SJSA1 (cell line): ENCODE measurements around the gene ANKRD29. TPM values are rescaled to one million over a fixed set of nuclear protein-coding genes. Genes with fewer than 3 reads are reported as not detected.
A peak's percentile ranks its signal among the peaks of the same experiment; 100 is the strongest.

ENCODE experiments used
- DNase-seq, 2 experiments: peaks; one replicate each; pipeline ENCODE4 v3.0.0-alpha.2; 2015 to 2020; ENCODE audit warnings: low spot score in 2 of 2, low read depth in 1 of 2
- H3K27ac ChIP-seq: fragments of 250-450 bp; sonication (Bioruptor Pico); 2 replicates; pipeline ENCODE4 v1.5.1; 2020; ENCODE audit warnings: mild to moderate bottlenecking, moderate library complexity
- H3K27me3 ChIP-seq: fragments of 250-450 bp; sonication (Bioruptor Pico); replicated peaks from 2 replicates; pipeline ENCODE4 v1.5.1; 2020; ENCODE audit warnings: mild to moderate bottlenecking, moderate library complexity
- H3K36me3 ChIP-seq: fragments of 250-450 bp; sonication (Bioruptor Pico); 2 replicates; pipeline ENCODE4 v1.5.1; 2020; ENCODE audit warnings: mild to moderate bottlenecking
- H3K4me1 ChIP-seq: fragments of 250-450 bp; sonication (Bioruptor Pico); replicated peaks from 2 replicates; pipeline ENCODE4 v1.6.1; 2021; ENCODE audit warnings: mild to moderate bottlenecking
- H3K4me3 ChIP-seq: fragments of 250-450 bp; sonication (Bioruptor Pico); 2 replicates; pipeline ENCODE4 v1.5.1; 2020; ENCODE audit warnings: mild to moderate bottlenecking
- H3K9me3 ChIP-seq: fragments of 250-450 bp; sonication (Bioruptor Pico); replicated peaks from 2 replicates; pipeline ENCODE4 v1.5.1; 2020; ENCODE audit warnings: mild to moderate bottlenecking
- total RNA-seq: library from RNA; depleted of rRNA; stranded (reverse); fragments of >200 nt; shearing (Covaris generic); gene quantifications from 2 replicates; pipeline ENCODE4 v1.2.3, GENCODE V29; 2014; rRNA removed

ANKRD29 gene
- total RNA-seq: 0.34 TPM in 1 of 2 replicates, not detected in the other

DNA sequence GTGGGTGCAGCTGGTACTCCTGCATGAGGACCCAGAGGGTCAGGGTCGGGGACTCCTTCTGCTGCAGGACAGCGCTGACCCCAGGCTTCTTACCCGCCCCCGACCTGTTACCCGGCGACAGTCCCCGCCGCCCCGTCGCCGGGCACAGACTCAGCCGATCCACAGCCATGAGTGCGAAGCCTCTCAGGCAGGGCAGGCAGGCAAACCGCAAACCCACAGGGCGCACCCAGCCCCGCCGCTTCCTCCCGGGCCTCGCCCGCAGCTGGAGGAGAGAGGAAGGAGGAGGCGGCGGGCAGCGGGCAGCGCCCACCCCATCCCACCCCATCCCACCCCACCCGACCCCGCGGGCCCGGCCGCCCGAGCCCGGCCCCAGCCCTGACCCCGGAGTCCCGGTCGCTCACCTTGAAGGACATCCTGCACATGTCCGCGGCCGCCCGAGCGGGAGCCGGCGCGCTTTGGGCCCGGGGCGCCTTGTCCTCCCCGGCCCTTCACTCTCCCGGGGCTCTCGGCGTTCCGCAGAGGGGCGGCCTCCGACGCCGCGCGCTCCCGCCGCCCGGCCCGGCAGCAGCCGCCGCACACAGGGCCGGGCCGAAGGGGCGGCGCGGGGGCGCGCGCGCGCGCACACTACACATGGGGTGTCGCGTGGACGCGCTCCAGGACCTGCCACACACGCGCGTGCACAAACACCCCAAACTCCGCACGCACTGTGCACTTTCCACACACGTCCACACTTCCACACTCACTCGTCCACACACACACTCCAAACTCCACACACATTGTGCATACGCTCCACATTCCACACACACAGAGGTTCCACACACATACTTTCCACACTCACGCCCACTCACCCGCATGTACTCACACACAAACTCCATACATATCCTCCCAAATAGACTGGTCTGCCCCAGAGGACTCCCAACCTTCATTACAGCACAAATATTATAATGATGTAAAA, at the start of gene ANKRD29:
Gene ANKRD29 (minus strand): TSS at position 603 of the 955 bp plus-strand sequence. CDS start 181 bp downstream, at position 422.
- DNase-seq: peak in 1 of 2 experiments; percentile 44
- Histone ChIP-seq H3K4me1 (peaks cover 10% of the 10 kb centered on the region), H3K4me3 (peak within 1 kb of the TSS; percentile 29), H3K27ac (no peak within 1 kb of the TSS), H3K27me3 (peaks cover 68% of the 10 kb centered on the region), H3K9me3 (no peaks in the 10 kb centered on the region), H3K36me3 (no peaks in the 10 kb centered on the region)

DNA sequence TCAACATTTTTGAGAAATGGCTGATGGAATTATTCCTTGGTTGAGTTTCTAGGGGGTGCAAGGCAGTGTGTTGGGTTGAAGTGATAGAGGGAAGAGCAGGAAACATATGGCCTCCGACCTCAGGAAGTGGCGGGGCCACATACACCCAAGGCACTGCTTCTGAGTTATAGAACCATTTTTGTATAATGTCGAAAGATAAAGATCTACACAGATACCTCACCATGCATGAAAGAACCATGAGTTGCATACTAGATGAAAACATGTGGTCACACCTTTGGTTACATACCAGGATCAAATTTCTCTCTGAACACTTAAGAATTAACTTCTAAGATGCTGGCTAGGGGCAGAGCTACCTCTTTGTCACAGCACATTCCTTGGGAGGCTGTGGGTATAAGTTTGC, 49.7 kb upstream of the ANKRD29 start:
- H3K4me3 ChIP-seq: no peak overlapping the region
- H3K4me1 ChIP-seq: peaks cover 11% of the 10 kb centered on the region
- H3K27me3 ChIP-seq: peaks cover 7% of the 10 kb centered on the region; the same call in 1 of the 2 replicates
- H3K27ac ChIP-seq: no peak overlapping the region
- no peaks in the 10 kb centered on the region for H3K36me3 ChIP-seq
- no peaks in the 10 kb centered on the region for H3K9me3 ChIP-seq
- no peak for DNase-seq

DNA sequence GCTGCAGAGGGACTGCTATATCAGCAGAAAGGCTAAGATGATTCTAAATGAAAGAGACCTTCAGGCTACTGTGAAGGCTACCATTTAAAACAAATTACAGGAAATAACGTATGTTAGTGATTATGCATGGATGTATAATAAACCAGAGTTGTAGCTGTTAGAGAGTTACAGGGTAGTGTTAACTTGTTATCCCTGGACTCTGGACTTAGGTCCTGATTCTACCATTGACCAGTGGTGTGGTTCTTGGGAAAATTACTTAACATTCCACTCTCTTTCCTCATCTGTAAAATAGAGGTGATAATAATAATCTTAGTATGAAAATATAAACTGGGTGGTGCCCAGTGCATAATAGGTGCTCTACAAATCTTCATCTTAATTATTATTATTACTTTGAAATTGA, 48.7 kb upstream of the ANKRD29 start:
- H3K27me3 ChIP-seq: peaks cover 7% of the 10 kb centered on the region; the same call in 1 of the 2 replicates
- H3K36me3 ChIP-seq: no peaks in the 10 kb centered on the region
- DNase-seq: no peak
- H3K4me1 ChIP-seq: peaks cover 3% of the 10 kb centered on the region
- no peak overlapping the region for H3K4me3 ChIP-seq
- H3K9me3 ChIP-seq: 0 out of 2 replicates have a peak, but pooled peaks cover 4% of the 10 kb centered on the region
- H3K27ac ChIP-seq: no peak overlapping the region

DNA sequence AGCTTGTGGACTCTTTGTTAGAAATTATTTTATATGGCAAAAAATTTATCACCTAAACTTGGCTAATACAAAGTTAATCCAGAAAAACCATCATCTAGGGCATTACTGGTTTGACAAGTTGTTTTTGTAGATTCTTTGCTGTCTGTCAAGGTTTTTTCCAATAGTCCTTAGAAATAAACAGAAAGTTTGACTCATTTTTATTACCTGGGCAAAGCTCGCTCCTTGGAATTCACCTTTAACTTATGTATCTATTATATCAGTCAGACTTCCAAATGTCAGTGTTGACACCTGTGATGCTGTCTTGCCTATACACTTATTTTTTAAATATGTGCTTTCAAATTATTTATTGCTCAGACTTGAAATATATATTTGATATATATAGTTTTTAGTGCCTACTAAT, 48.2 kb upstream of the ANKRD29 start:
- no peak for DNase-seq
- Histone ChIP-seq H3K4me1 (no peaks in the 10 kb centered on the region), H3K4me3 (no peak overlapping the region), H3K9me3 (0 out of 2 replicates have a peak, but pooled peaks cover 4% of the 10 kb centered on the region), H3K27ac (no peak overlapping the region), H3K36me3 (no peaks in the 10 kb centered on the region), H3K27me3 (peaks cover 7% of the 10 kb centered on the region; the same call in 1 of the 2 replicates)

DNA sequence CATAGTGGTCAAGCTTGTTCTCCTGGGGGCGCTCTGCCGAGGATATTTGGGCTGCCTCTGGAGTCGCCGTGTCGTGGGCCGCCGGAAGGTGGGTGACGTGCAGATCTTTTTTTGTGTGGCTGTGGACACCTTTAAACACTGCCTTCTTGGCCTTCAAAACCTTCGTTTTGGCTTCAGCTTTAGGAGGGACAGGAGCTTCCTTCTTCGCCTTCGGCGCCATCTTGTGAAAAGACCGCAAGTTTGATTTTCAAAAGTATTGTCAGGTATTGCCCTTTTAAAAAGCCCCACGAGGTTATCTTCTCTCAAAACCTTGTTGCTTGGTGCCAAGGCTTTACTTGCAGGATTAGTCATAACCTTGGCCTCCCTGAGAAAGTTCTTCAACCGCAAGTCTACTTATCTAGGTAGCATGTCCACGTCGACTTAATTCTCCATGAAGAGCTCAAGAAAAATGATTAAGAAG, 47.4 kb upstream of the ANKRD29 start:
- no peak for DNase-seq
- no peaks in the 10 kb centered on the region for H3K36me3 ChIP-seq
- H3K27me3 ChIP-seq: peaks cover 7% of the 10 kb centered on the region; the same call in 1 of the 2 replicates

GRCh38 chr18:23706971-23707640, 44.4 kb upstream of the ANKRD29 start:
- Histone ChIP-seq H3K36me3 (no peaks in the 10 kb centered on the region), H3K4me1 (no peaks in the 10 kb centered on the region), H3K9me3 (0 out of 2 replicates have a peak, but pooled peaks cover 4% of the 10 kb centered on the region), H3K27ac (no peak overlapping the region), H3K27me3 (peaks cover 12% of the 10 kb centered on the region; the same call in 1 of the 2 replicates), H3K4me3 (no peak overlapping the region)
- DNase-seq: no peak

More for the DNA sequence above, 47.4 kb upstream of the ANKRD29 start:
- Histone ChIP-seq H3K27ac (no peak overlapping the region), H3K9me3 (0 out of 2 replicates have a peak, but pooled peaks cover 4% of the 10 kb centered on the region), H3K4me3 (no peak overlapping the region), H3K4me1 (no peaks in the 10 kb centered on the region)

DNA sequence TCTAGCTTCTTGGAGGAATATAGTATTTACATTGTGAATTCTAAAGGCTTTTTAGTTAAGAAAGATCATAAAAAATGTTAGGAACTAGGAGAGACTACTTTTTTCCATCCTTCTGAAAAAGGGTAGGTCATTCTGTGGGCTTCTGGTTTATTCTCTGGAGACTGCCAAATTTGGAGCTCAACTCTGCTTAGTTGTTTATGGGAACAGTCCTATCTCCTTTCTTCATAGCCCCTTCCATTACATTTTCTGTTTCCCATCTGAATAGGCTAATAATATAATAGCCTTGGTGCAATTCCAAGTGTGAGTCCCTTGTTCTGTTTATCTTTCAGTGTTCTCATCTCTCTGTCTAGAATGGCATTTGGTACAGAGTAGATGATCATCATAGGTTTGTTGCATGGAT, 42.1 kb upstream of the ANKRD29 start:
- Histone ChIP-seq H3K4me1 (no peaks in the 10 kb centered on the region), H3K27me3 (peaks cover 17% of the 10 kb centered on the region; the same call in 1 of the 2 replicates), H3K4me3 (no peak overlapping the region), H3K36me3 (no peaks in the 10 kb centered on the region), H3K9me3 (0 out of 2 replicates have a peak, but pooled peaks cover 4% of the 10 kb centered on the region), H3K27ac (no peak overlapping the region)
- no peak for DNase-seq

DNA sequence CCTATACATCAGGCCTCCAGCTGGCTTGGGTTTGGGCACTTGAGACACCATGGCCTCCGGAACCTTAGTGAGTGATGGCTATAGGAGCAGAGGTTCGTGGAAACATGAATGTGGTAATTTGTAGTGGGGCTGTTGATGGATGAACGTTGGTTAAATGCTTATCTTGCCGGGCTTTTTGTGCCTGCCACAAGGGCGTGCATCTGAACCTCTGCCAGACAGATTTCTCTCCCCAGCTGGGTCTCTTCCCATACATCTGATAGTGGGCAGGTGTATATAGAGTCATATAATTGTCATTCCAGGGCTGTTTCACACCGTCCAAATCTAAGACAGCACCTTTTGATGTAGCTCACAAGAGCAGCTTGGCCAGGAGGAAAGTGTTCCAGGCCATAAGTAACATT, 41.3 kb upstream of the ANKRD29 start:
- Histone ChIP-seq H3K36me3 (no peaks in the 10 kb centered on the region), H3K9me3 (0 out of 2 replicates have a peak, but pooled peaks cover 4% of the 10 kb centered on the region), H3K4me1 (no peaks in the 10 kb centered on the region), H3K27ac (no peak overlapping the region), H3K4me3 (no peak overlapping the region), H3K27me3 (peaks cover 17% of the 10 kb centered on the region; the same call in 1 of the 2 replicates)
- DNase-seq: no peak

GRCh38 chr18:23703057-23703986, 40.6 kb upstream of the ANKRD29 start:
- Histone ChIP-seq H3K4me1 (no peaks in the 10 kb centered on the region), H3K4me3 (no peak overlapping the region), H3K27ac (no peak overlapping the region), H3K36me3 (no peaks in the 10 kb centered on the region), H3K27me3 (peaks cover 15% of the 10 kb centered on the region; the same call in 1 of the 2 replicates), H3K9me3 (0 out of 2 replicates have a peak, but pooled peaks cover 4% of the 10 kb centered on the region)
- DNase-seq: peak in 1 of 2 experiments; percentile 36

DNA sequence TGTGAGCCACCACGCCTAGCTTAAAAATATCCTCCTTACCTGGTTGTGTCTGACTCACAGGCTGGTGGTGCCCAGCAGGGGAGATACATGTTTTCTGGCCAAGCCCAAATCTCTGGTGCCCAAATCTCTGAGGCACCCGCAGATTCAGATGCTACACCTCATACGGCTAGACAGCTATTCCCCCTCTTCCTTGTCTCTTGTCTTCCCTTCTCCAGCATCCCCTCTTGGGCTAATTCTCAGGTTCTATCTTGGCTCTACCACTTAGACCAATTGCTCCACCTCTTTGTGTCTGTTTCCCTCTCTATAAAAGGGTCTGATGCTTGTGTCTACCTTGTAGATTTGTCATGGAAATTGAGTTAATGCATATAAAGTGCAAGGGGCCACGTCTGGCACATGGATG, 39.9 kb upstream of the ANKRD29 start:
- no peak for DNase-seq
- Histone ChIP-seq H3K4me1 (no peaks in the 10 kb centered on the region), H3K9me3 (0 out of 2 replicates have a peak, but pooled peaks cover 4% of the 10 kb centered on the region), H3K27ac (no peak overlapping the region), H3K27me3 (peaks cover 9% of the 10 kb centered on the region; the same call in 1 of the 2 replicates), H3K4me3 (no peak overlapping the region), H3K36me3 (no peaks in the 10 kb centered on the region)

DNA sequence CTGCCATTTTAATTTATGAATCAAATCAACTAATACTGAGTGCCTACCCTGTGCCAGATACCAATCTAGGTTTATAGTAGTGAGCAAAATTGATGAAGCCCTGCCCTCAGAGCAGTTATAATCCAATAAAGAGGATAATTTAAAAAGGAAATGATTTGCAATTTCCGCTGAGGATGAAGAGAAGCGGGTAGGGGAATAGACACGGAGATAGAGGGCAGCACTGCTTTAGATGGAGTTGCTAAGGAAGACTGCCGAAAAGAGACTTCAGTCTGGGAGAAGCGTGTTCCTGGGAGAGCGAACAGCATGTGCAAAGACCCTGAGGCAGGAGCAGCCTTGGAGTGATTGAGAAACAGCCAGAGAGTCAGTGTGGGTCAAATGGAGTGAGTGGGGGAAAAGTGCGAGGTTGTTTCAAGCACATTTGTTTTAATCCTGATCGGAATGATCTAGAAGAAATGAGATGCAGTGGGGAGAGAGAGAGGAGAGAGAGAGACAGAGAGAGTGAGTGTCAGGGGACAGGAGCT, 38.9 kb upstream of the ANKRD29 start:
- Histone ChIP-seq H3K27me3 (peaks cover 9% of the 10 kb centered on the region; the same call in 1 of the 2 replicates), H3K36me3 (no peaks in the 10 kb centered on the region), H3K27ac (no peak overlapping the region), H3K4me3 (no peak overlapping the region), H3K9me3 (no peaks in the 10 kb centered on the region), H3K4me1 (no peaks in the 10 kb centered on the region)
- DNase-seq: no peak

GRCh38 chr18:23701017-23701416, 38.3 kb upstream of the ANKRD29 start:
- no peak overlapping the region for H3K27ac ChIP-seq
- no peak for DNase-seq
- H3K4me1 ChIP-seq: no peaks in the 10 kb centered on the region
- H3K27me3 ChIP-seq: peaks cover 9% of the 10 kb centered on the region; the same call in 1 of the 2 replicates
- H3K36me3 ChIP-seq: no peaks in the 10 kb centered on the region
- no peak overlapping the region for H3K4me3 ChIP-seq
- H3K9me3 ChIP-seq: no peaks in the 10 kb centered on the region
